ENCODE measurements around the gene PCED1B.
"Not testable (repeated sequence)": the region's sequence is repeated elsewhere in the genome, so short reads cannot be mapped to it uniquely, and the experiment has no call there.

The PCED1B gene

DNA sequence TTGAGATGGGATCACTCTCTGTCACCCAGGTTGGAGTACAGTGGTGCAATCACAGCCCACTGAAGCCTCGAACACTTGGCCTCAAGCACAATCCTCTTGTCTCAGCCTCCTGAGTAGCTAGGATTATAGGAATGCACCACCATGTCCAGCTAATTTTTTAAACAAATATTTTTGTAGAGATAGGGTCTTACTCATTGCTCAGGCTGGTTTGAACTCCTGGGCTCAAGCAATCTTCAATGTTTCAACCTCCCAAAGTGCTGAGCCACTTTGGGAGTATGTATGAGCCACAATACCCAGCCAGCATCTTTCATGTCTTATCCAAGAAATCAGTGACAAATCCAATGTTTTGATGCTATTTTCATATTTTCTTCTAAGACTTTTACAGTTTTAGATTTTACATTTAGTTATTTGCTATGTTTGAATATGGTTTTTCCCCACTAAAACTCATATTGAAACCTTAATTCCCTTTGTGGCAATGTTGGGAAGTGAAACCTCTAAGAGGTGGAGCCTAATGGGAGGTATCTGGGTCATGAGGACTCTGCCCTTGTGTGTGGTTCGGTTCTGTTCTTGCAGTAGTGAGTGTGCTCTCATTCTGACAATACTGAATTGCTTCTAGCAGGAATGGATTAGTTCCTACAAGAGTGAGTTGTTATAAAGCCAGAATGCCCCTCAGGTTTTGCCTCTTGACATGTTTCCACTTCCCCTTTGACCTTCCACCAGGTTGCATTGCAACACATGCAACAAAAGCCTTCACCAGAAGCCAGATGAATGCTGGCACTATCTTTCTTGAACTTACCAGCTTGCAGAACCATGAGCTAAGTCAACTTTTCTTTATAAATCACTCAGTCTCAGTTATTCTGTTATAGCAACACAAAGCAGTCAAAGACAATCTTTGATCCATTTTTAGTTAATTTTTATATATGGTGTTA lies 81.2 kb downstream of the PCED1B start:
- H3K27ac Mint-ChIP-seq: no peak overlapping the region
- H3K9me3 Mint-ChIP-seq: peaks cover 19% of the 10 kb centered on the region
- no peak overlapping the region for H3K4me3 Mint-ChIP-seq
- TF ChIP-seq, protein P1, sequence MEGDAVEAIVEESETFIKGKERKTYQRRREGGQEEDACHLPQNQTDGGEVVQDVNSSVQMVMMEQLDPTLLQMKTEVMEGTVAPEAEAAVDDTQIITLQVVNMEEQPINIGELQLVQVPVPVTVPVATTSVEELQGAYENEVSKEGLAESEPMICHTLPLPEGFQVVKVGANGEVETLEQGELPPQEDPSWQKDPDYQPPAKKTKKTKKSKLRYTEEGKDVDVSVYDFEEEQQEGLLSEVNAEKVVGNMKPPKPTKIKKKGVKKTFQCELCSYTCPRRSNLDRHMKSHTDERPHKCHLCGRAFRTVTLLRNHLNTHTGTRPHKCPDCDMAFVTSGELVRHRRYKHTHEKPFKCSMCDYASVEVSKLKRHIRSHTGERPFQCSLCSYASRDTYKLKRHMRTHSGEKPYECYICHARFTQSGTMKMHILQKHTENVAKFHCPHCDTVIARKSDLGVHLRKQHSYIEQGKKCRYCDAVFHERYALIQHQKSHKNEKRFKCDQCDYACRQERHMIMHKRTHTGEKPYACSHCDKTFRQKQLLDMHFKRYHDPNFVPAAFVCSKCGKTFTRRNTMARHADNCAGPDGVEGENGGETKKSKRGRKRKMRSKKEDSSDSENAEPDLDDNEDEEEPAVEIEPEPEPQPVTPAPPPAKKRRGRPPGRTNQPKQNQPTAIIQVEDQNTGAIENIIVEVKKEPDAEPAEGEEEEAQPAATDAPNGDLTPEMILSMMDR (IDR thresholded peaks at IDR 0.05): no peak
- no peaks in the 10 kb centered on the region for H3K27me3 Mint-ChIP-seq (ENCODE audit: low read depth, poor library complexity)
- no peak for DNase-seq
- no peaks in the 10 kb centered on the region for H3K36me3 Mint-ChIP-seq (ENCODE audit: low read depth)
- peaks cover 8% of the 10 kb centered on the region for H3K4me1 Mint-ChIP-seq

DNA sequence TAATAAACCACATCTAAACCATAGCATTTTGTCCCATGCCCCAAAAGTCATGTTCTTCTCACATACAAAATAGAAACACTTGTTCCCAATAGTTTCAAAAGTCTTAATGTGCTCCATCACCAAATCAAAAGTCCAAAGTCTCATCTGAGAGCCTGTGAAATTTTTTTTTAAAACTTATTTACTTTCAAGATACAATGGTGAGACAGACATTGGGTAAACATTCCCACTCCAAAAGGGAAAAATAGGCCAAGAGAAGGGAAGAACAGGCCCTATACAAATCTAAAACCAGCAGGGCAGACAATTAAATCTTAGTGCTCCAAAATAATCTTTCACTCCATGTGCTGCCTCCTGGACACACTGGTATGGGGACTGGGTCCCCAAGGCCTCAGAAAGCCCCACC lies 84.7 kb downstream of the PCED1B start:
- peaks cover 21% of the 10 kb centered on the region for H3K4me1 Mint-ChIP-seq
- H3K36me3 Mint-ChIP-seq (ENCODE audit: low read depth): no peaks in the 10 kb centered on the region
- peaks cover 13% of the 10 kb centered on the region for H3K9me3 Mint-ChIP-seq
- TF ChIP-seq, protein P1 (IDR thresholded peaks at IDR 0.05): no peak
- H3K27ac Mint-ChIP-seq: no peak overlapping the region
- DNase-seq: no peak
- H3K4me3 Mint-ChIP-seq: no peak overlapping the region
- no peaks in the 10 kb centered on the region for H3K27me3 Mint-ChIP-seq (ENCODE audit: low read depth, poor library complexity)

DNA sequence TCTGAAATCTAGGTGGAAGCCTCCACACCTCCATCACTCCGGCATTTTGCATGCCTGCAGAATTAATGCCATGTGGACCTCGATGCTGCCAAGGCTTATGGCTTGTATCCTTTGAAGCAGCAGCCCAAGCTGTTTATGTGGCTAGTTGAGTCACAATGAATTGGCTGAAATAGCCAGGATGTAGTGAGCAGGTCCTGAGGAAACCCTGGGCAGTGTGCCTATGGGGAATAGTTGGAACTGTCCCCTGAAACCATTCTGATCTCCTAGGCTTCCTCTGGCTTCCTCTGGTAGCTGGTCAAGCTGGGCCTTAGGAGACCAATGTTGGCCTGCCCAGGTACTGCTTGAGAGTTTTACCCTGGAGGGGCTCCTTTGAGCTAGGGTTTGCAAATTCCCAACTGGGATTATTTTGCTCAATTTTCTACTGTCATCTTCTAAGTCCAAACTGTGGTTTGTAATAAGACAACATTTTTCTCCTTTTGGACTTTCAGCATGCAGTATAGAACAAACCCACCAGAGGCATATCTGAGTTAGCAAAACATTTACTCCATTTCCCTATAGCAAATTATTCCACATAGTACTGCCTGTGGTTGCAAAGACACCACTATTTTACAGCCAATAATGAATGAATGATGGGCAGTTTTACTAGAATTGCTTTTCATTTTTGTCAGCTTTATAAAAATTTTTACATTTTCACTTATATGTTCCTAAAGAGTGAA lies 85.5 kb downstream of the PCED1B start:
- Mint-ChIP-seq H3K27me3 (ENCODE audit: low read depth, poor library complexity) (no peaks in the 10 kb centered on the region), H3K4me1 (peaks cover 21% of the 10 kb centered on the region), H3K27ac (no peak overlapping the region), H3K4me3 (no peak overlapping the region), H3K36me3 (ENCODE audit: low read depth) (no peaks in the 10 kb centered on the region), H3K9me3 (peaks cover 6% of the 10 kb centered on the region)
- DNase-seq: no peak
- TF ChIP-seq, protein P1 (IDR thresholded peaks at IDR 0.05): no peak

DNA sequence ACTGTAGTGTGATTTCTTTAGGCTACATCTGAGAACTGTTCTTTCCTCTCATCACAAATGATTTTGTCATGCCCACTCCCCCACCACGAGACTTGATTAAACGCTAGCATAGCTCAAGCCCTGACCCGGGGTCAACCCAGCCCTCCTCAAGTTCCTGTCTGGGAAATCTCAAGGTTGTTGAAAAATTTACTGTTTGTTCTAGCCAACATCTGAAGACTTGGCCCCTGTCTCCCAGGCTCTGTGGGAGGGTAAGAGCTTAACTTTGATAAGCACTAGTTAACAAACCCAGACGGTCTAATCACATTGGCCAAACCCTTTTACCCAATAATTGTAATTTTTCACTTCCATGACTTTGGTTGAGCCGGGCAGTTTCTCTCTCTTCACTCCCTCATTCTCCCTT lies 86.5 kb downstream of the PCED1B start:
- TF ChIP-seq, protein P1 (IDR thresholded peaks at IDR 0.05): no peak
- Mint-ChIP-seq H3K9me3 (peaks cover 11% of the 10 kb centered on the region), H3K27ac (peak overlapping the region; percentile 12), H3K27me3 (ENCODE audit: low read depth, poor library complexity) (no peaks in the 10 kb centered on the region), H3K4me3 (no peak overlapping the region), H3K36me3 (ENCODE audit: low read depth) (peaks cover 6% of the 10 kb centered on the region), H3K4me1 (peaks cover 21% of the 10 kb centered on the region)
- DNase-seq: peak; percentile 27

DNA sequence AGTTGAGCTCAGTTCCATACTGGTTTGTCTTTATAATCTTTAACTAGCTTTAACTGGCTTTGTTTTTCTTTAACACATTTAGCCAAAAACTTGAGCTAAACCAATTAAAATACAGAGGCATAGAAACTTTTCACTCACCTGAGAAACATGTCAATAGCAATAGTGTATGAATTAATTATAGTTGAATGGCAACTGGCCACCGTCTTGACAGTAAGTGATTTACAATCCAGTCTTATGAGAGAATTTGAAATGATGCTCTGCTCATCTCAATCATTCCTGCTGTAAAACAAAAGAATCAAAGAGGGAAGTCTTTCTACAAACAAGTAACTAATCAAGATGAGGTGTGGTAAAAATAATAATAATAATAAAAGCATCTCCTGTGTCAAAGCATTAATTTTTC lies 86.9 kb downstream of the PCED1B start:
- TF ChIP-seq, protein P1 (IDR thresholded peaks at IDR 0.05): no peak
- Mint-ChIP-seq H3K27me3 (ENCODE audit: low read depth, poor library complexity) (no peaks in the 10 kb centered on the region), H3K36me3 (ENCODE audit: low read depth) (peaks cover 6% of the 10 kb centered on the region), H3K27ac (peak overlapping the region; percentile 12), H3K9me3 (peaks cover 15% of the 10 kb centered on the region), H3K4me3 (no peak overlapping the region), H3K4me1 (peaks cover 21% of the 10 kb centered on the region)
- no peak for DNase-seq

DNA sequence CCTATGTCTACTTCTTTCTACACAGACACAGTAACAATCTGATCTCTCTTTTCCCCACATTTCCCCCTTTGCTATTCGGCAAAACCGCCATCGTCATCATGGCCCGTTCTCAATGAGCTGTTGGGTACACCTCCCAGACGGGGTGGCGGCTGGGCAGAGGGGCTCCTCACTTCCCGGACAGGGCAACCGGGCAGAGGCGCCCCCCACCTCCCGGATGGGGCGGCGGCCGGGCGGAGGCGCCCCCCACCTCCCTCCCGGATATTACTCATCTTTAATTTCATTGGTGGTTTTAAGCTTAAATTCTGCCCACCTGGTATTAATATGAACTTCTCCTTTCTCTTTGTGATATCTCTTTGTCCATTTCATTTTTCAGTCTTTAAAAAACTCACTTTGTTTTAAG lies 90.9 kb downstream of the PCED1B start:
- H3K4me3 Mint-ChIP-seq; H3K27me3 Mint-ChIP-seq (ENCODE audit: low read depth, poor library complexity); DNase-seq; H3K36me3 Mint-ChIP-seq (ENCODE audit: low read depth); H3K27ac Mint-ChIP-seq: not testable (repeated sequence)
- peaks cover 13% of the 10 kb centered on the region for H3K4me1 Mint-ChIP-seq
- H3K9me3 Mint-ChIP-seq: peaks cover 24% of the 10 kb centered on the region

Measured in nephron progenitor cell (in vitro differentiated cells).